ENCODE results near the gene ADAT1. TPM values are rescaled to one million over a fixed set of nuclear protein-coding genes. Genes with fewer than 3 reads are reported as not detected.

ADAT1 gene
- total RNA-seq, 1 experiment from 2014 or later = 44.2 TPM

- Histone ChIP-seq H3K9me2 (ENCODE audit: insufficient read depth) (no peaks in the 10 kb centered on the region), H3K36me3 (ENCODE audit: control insufficient read depth in 1 of 2, insufficient read depth in 2 of 2, low read length in 2 of 2) (no peaks in the 10 kb centered on the region; a peak in 1 of 4 replicates), H3K4me1 (ENCODE audit: control insufficient read depth in 1 of 2, insufficient read depth in 2 of 2, low read length in 2 of 2) (peaks cover 10 to 21% of the 10 kb centered on the region in 2 experiments; a peak in 3 of 4 replicates), H3K9me3 (ENCODE audit: control insufficient read depth in 1 of 2, insufficient read depth in 1 of 2, low read depth in 1 of 2, low read length in 2 of 2) (no peaks in the 10 kb centered on the region), H3K27me3 (ENCODE audit: insufficient read depth, low read length) (no peaks in the 10 kb centered on the region), H3K4me2 (ENCODE audit: low read length) (peak within 1 kb of the TSS; percentile 88), H2AFZ (ENCODE audit: low read depth, low read length, poor library complexity, severe bottlenecking) (no peak within 1 kb of the TSS), H3K4me3 (replicated peaks in 1 of 2; ENCODE audit: low read depth in 1 of 2, low read length in 2 of 2) (peak within 1 kb of the TSS; percentile 80 to 86), H3K9ac (ENCODE audit: low read length) (peak within 1 kb of the TSS; percentile 88), H3K27ac (ENCODE audit: low read depth, low read length) (peak within 1 kb of the TSS; percentile 73), H3K79me2 (ENCODE audit: insufficient read depth, low read length) (no peaks in the 10 kb centered on the region), H4K20me1 (ENCODE audit: insufficient read depth) (no peaks in the 10 kb centered on the region)
- intact Hi-C loops (cut with micrococcal nuclease) = loop anchor here (2.0 to 5.0 kb wide), 2 partner anchors 39 to 66 kb away; partner anchors contain the start of gene ADAT1
- ChIA-PET CTCF (interaction anchor here (1.0 to 2.5 kb wide), 3 partner anchors 38 to 357 kb away, joined by 3 to 11 read pairs (median 3); no protein-coding TSS in a partner anchor), RAD21 (ENCODE audit: low non-redundant PET in 1 of 2, low total read pairs in 2 of 2, uncharacterized antibody in 2 of 2, unreplicated experiment in 2 of 2) (no interaction called here), POLR2A (interaction anchor here (1.0 to 1.5 kb wide), 4 partner anchors 9 to 94 kb away, joined by 3 to 5 read pairs (median 5); partner anchors contain the start of gene GABARAPL2)
- ATAC-seq = peak; percentile 87
- BruUV-seq (replicated peaks) = no TSS peak
- DNase-seq (ENCODE audit: low read depth, low spot score) = peak; percentile 84
- TF ChIP-seq EGR1 (IDR thresholded peaks at IDR 0.05; ENCODE audit: low read depth) (peak; percentile 89), TCF7L2 (IDR thresholded peaks at IDR 0.05; ENCODE audit: borderline replicate concordance, extremely low read depth, insufficient read depth, insufficient read length) (no peak), REST (IDR thresholded peaks at IDR 0.05; ENCODE audit: low read depth) (no peak), ZBTB33 (IDR thresholded peaks at IDR 0.05; ENCODE audit: extremely low read depth, insufficient replicate concordance, low read length) (peak; percentile 63), CEBPB (IDR thresholded peaks at IDR 0.05; ENCODE audit: low read depth) (no peak), SP1 (IDR thresholded peaks at IDR 0.05; ENCODE audit: low read depth) (peak; percentile 55), CBX3 (IDR thresholded peaks at IDR 0.05; ENCODE audit: low read depth) (no peak), RAD21 (IDR thresholded peaks at IDR 0.05; ENCODE audit: low read depth) (no peak), ELF1 (IDR thresholded peaks at IDR 0.05; ENCODE audit: borderline replicate concordance, low read depth) (no peak), EZH2 (IDR thresholded peaks at IDR 0.05) (no peak), SRF (IDR thresholded peaks at IDR 0.05; ENCODE audit: low read depth) (no peak), ZNF274 (IDR thresholded peaks at IDR 0.05; ENCODE audit: low read depth, low read length) (no peak), ATF3 (IDR thresholded peaks at IDR 0.05) (no peak), POLR2A (IDR thresholded peaks at IDR 0.05; ENCODE audit: borderline replicate concordance, extremely low read depth, insufficient read depth, insufficient read length) (no peak), FOSL1 (IDR thresholded peaks at IDR 0.05; ENCODE audit: low read depth) (no peak), POLR2AphosphoS5 (IDR thresholded peaks at IDR 0.05; ENCODE audit: low read depth, low read length) (no peak; the same call in 1 of the 2 replicates), SIN3A (IDR thresholded peaks at IDR 0.05; ENCODE audit: low read depth) (peak; percentile 84), MAX (IDR thresholded peaks at IDR 0.05) (peak; percentile 80), EZH2phosphoT487 (IDR thresholded peaks at IDR 0.05; ENCODE audit: borderline replicate concordance) (no peak), YY1 (IDR thresholded peaks at IDR 0.05; ENCODE audit: extremely low read depth, insufficient replicate concordance, low read depth, low read length) (peak; percentile 42), JUND (IDR thresholded peaks at IDR 0.05) (no peak), ZFX (IDR thresholded peaks at IDR 0.05) (peak; percentile 71; the same call in 1 of the 2 replicates)
Measured at GRCh38 chr16:75555707-75556430, 67.2 kb downstream of the ADAT1 start, which contains the start of gene TMEM231. TMEM231 (minus strand) TSS chr16:75556252; CDS start chr16:75556209, 43 bp downstream.
